GM10248 (cell line): ENCODE measurements around the gene SEPTIN14.
"Not testable (repeated sequence)": the region's sequence is repeated elsewhere in the genome, so short reads cannot be mapped to it uniquely, and the experiment has no call there.

Source experiments
- CTCF ChIA-PET: fragments of 300-600 bp; sonication (Branson Sonifier 250); formaldehyde crosslinking; extraction: SDS; loops from one replicate; lab custom pipeline; 2021; ENCODE audit warnings: antibody characterized with exemption; lab: Yijun Ruan, JAX
- POLR2A ChIA-PET: fragments of 350-650 bp; sonication (Branson Sonifier 250); formaldehyde crosslinking; extraction: SDS; loops from one replicate; lab custom pipeline; 2020; ENCODE audit warnings: antibody characterized with exemption; lab: Yijun Ruan, JAX
- DNase-seq: peaks from one replicate; pipeline ENCODE4 v3.0.0; 2012; ENCODE audit errors: extremely low spot score
- TF ChIP-seq, protein P1 (sequence below): IDR thresholded peaks from 2 replicates; pipeline ENCODE4 v1.5.1; 2012; ENCODE audit warnings: mild to moderate bottlenecking, low read depth; ENCODE audit errors: extremely low read depth, missing control alignments, control extremely low read depth

Gene SEPTIN14

GRCh38 chr7:55784151-55784550, 78.4 kb downstream of the SEPTIN14 start:
- DNase-seq, result no peak
- TF ChIP-seq, protein P1, sequence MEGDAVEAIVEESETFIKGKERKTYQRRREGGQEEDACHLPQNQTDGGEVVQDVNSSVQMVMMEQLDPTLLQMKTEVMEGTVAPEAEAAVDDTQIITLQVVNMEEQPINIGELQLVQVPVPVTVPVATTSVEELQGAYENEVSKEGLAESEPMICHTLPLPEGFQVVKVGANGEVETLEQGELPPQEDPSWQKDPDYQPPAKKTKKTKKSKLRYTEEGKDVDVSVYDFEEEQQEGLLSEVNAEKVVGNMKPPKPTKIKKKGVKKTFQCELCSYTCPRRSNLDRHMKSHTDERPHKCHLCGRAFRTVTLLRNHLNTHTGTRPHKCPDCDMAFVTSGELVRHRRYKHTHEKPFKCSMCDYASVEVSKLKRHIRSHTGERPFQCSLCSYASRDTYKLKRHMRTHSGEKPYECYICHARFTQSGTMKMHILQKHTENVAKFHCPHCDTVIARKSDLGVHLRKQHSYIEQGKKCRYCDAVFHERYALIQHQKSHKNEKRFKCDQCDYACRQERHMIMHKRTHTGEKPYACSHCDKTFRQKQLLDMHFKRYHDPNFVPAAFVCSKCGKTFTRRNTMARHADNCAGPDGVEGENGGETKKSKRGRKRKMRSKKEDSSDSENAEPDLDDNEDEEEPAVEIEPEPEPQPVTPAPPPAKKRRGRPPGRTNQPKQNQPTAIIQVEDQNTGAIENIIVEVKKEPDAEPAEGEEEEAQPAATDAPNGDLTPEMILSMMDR, result no peak
- ChIA-PET POLR2A (no interaction called here), CTCF (no interaction called here)

GRCh38 chr7:55778631-55779030, 83.9 kb downstream of the SEPTIN14 start:
- CTCF ChIA-PET, result no interaction called here
- DNase-seq, result no peak
- POLR2A ChIA-PET, result no interaction called here
- TF ChIP-seq, protein P1, result no peak

- TF ChIP-seq, protein P1, result no peak
- DNase-seq, result no peak
- ChIA-PET POLR2A (no interaction called here), CTCF (interaction anchor here (1.1 kb wide), 1 partner anchor 298 kb away, joined by 3 read pairs; no protein-coding TSS in a partner anchor)
These were observed 86.4 kb downstream of the SEPTIN14 start for GRCh38 chr7:55776196-55776595.

DNA sequence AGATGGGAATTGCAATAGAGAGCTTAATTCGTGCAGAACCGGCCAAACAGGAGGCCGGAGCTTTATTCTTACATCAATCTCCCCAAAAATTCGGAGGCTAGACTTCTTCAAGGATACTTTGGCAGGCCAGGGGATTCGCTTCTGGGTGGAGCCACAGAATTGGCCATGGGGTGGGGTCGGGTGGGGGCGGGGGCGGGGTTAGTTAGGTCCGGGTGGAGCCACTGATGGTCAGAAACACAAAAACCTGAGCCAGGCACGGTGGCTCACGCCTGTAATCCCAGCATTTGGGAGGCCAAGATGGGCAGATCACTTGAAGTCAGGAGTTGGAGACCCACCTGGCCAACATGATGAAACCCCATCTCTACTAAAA, 87.5 kb downstream of the SEPTIN14 start:
- TF ChIP-seq, protein P1, result no peak
- no peak for DNase-seq
- POLR2A ChIA-PET, result interaction anchor here (0.6 kb wide), 1 partner anchor 44 kb away, joined by 3 read pairs; no protein-coding TSS in a partner anchor
- CTCF ChIA-PET, result interaction anchor here (1.1 kb wide), 1 partner anchor 299 kb away, joined by 3 read pairs; no protein-coding TSS in a partner anchor

DNA sequence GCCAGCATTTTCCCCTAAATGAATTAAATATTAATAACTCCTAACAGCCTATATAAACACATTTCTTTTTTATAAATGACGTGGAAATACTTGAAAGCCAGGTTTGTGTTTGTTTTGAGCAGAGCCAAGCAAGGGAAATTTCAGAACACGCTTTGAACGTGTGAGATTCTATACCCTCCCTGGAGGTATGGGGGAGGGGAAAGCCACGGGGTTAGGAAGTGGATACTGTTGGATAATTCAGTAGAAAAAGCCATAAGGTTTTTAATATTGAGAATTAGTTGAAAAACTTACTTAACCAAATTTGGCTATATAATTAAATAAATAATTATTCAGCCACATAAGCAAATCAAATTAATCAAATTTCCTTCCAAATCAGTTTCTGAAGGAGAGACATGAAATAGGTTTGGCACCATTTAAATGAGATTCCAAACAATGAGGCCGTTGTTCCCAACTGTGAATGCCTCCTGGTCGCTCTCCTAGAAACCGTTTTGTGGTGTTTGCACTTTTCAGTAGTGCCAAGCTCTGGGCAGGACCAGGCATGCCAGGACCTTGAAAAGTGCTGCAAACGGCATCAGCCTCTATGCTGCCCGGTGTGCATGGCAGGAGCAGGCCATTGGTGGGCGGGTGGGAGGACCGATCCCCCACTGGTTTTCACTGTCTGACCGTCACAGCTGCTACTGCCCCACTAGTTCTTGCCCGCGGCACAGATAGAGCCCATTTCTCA, 88.1 kb downstream of the SEPTIN14 start:
- ChIA-PET CTCF (no interaction called here), POLR2A (interaction anchor here (0.6 kb wide), 1 partner anchor 43 kb away, joined by 3 read pairs; no protein-coding TSS in a partner anchor)
- TF ChIP-seq, protein P1, result no peak
- no peak for DNase-seq

DNA sequence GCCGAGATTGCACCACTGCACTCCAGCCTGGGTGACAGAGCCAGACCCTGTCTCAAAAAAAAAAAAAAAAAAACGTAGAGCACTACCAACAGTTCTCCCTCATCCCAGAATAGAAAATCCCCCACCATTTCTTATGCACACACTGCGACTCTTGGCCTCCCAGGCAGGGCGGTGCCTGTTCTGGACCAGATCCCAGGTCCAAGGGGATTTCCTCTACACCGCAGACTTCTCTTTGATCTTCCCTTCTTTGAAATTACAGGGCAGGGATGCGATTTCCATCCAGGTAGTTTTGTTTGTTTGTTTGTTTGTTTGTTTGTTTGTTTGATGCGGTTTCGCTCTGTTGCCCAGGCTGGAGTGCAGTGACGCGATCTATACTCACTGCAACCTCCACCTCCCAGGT, 91.8 kb downstream of the SEPTIN14 start:
- TF ChIP-seq, protein P1, result no peak
- DNase-seq, result no peak
- ChIA-PET POLR2A (no interaction called here), CTCF (no interaction called here)

DNA sequence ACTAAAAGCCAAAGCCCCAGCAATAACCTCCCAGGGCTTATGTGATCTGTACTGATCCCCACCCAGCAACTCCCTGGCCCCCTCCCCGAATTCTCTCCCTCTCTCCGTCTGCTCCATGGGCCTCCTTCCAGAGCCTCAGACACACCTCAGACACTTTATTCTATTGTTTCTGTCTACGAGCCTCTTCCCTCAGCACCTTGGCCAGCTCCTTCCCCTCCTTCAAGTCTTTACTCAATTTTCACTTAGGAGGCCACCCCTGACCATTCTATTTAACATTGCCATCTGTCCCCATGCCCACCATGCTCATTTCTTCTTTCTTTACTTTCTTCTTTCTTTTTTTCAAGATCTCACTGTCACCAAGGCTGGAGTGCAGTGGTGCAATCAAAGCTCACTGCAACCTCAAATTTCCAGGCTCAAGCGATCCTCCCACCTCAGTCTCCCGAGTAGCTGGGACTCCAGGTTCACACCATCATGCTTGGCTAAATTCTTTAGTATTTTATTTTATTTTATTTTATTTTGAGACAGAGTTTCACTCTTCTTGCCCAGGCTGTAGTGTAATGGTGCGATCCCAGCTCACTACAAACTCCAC, 109.2 kb downstream of the SEPTIN14 start:
- CTCF ChIA-PET, POLR2A ChIA-PET, DNase-seq: not testable (repeated sequence)

- DNase-seq, CTCF ChIA-PET, POLR2A ChIA-PET: not testable (repeated sequence)
These were observed 117.8 kb downstream of the SEPTIN14 start for GRCh38 chr7:55744706-55745105.
